B cell (primary cell): ENCODE measurements around the gene USP2. TPM values are rescaled to one million over a fixed set of nuclear protein-coding genes. Genes with fewer than 3 reads are reported as not detected.
A peak's percentile ranks its signal among the peaks of the same experiment; 100 is the strongest.

Experiments
- ATAC-seq: fragments of 200-7000 bp; cut with Tn5 transposase; one replicate; pipeline ENCODE4 v1.10.0; 2021; ENCODE audit warnings: low read depth, mild to moderate bottlenecking, moderate number of reproducible peaks, moderate library complexity
- CTCF ChIA-PET: fragments of 350-600 bp; sonication (Branson Sonifier 250); formaldehyde crosslinking; loops from one replicate; lab custom pipeline; 2021; ENCODE audit warnings: antibody characterized with exemption, inconsistent platforms; lab: Charles Lee
- POLR2A ChIA-PET: fragments of 350-600 bp; sonication (Branson Sonifier 250); formaldehyde crosslinking; loops from one replicate; lab custom pipeline; 2021; ENCODE audit warnings: antibody characterized with exemption; lab: Charles Lee
- DNase-seq: peaks from one replicate; pipeline ENCODE4 v3.0.0; 2013
- H2AFZ ChIP-seq: 2 replicates; pipeline ENCODE4 v1.6.1; 2012; ENCODE audit warnings: mild to moderate bottlenecking, low read depth, low read length; ENCODE audit not compliant: insufficient read depth, poor library complexity, severe bottlenecking
- H3K27ac ChIP-seq, 2 donors: 1 replicate in 1 of 2; 2 replicates in 1 of 2; pipeline ENCODE4 v1.5.1; 2012 to 2013; ENCODE audit warnings: low read length in 2 of 2, mild to moderate bottlenecking in 2 of 2, moderate library complexity in 1 of 2
- H3K27me3 ChIP-seq, 4 experiments: fragments of 200-600 bp in 1 of 4; sonication (generic) in 1 of 4; replicated peaks in 1 of 4; 1 replicate in 2 of 4; 2 replicates in 2 of 4; pipeline versions ENCODE4 v1.6.1 to v1.7.0; 2013 to 2016; ENCODE audit warnings: low read length in 3 of 4, mild to moderate bottlenecking in 2 of 4, mixed read lengths in 1 of 4, moderate library complexity in 1 of 4; ENCODE audit not compliant: insufficient read depth in 4 of 4, control insufficient read depth in 3 of 4; ENCODE audit errors: control extremely low read depth in 1 of 4
- H3K36me3 ChIP-seq, 2 experiments: replicated peaks in 1 of 2; 1 replicate in 1 of 2; 2 replicates in 1 of 2; pipeline versions ENCODE4 v1.6.1 to v1.7.1; 2013; ENCODE audit warnings: low read length in 1 of 2; ENCODE audit not compliant: insufficient read depth in 2 of 2, control insufficient read depth in 1 of 2; ENCODE audit errors: control extremely low read depth in 1 of 2, extremely low read depth in 1 of 2
- H3K4me1 ChIP-seq, 2 donors: fragments of 200-600 bp in 1 of 2; sonication (generic) in 1 of 2; 1 replicate in 1 of 2; 2 replicates in 1 of 2; pipeline versions ENCODE4 v1.5.1 to v1.6.1; 2013 to 2017; ENCODE audit warnings: low read length in 2 of 2; ENCODE audit not compliant: control insufficient read depth in 2 of 2, insufficient read depth in 2 of 2
- H3K4me2 ChIP-seq: replicated peaks from 2 replicates; pipeline ENCODE3; 2012; ENCODE audit warnings: mild to moderate bottlenecking, low read depth, low read length; ENCODE audit not compliant: poor library complexity, severe bottlenecking
- H3K4me3 ChIP-seq, 5 experiments: fragments of 200-600 bp in 1 of 5; sonication (generic) in 1 of 5; 1 replicate in 3 of 5; 2 replicates in 2 of 5; pipeline versions ENCODE4 v1.5.1 to v1.7.0; 2011 to 2016; ENCODE audit warnings: low read length in 4 of 5, mild to moderate bottlenecking in 4 of 5, low read depth in 2 of 5, control low read depth in 1 of 5, moderate library complexity in 1 of 5; ENCODE audit not compliant: insufficient read depth in 1 of 5; ENCODE audit errors: control extremely low read depth in 1 of 5, extremely low read depth in 1 of 5
- H3K79me2 ChIP-seq: fragments of 200-600 bp; sonication (generic); one replicate; pipeline ENCODE4 v1.6.0; 2016; ENCODE audit warnings: low read length; ENCODE audit not compliant: control insufficient read depth, insufficient read depth
- H3K9ac ChIP-seq: fragments of 200-600 bp; sonication (generic); 2 replicates; pipeline ENCODE4 v1.6.1; 2017; ENCODE audit warnings: mild to moderate bottlenecking, low read length, moderate library complexity
- H3K9me3 ChIP-seq, 3 donors: one replicate each; pipeline versions ENCODE4 v1.6.1 to v1.7.1; 2013; ENCODE audit warnings: low read length in 2 of 3; ENCODE audit not compliant: control insufficient read depth in 2 of 3, insufficient read depth in 1 of 3; ENCODE audit errors: control extremely low read depth in 1 of 3
- H4K20me1 ChIP-seq: 2 replicates; pipeline ENCODE4 v1.6.0; 2012; ENCODE audit warnings: mild to moderate bottlenecking, low read length; ENCODE audit not compliant: insufficient read depth, control insufficient read depth, poor library complexity, severe bottlenecking
- H3K27ac Mint-ChIP-seq: one replicate; pipeline ENCODE4 v1.8.0; 2021; ENCODE audit warnings: mixed read lengths
- H3K27me3 Mint-ChIP-seq: one replicate; pipeline ENCODE4 v1.8.0; 2021; ENCODE audit warnings: mixed read lengths
- H3K4me1 Mint-ChIP-seq: one replicate; pipeline ENCODE4 v1.8.0; 2021; ENCODE audit warnings: mixed read lengths
- H3K4me3 Mint-ChIP-seq: one replicate; pipeline ENCODE4 v1.8.0; 2021; ENCODE audit warnings: mixed read lengths
- H3K9me3 Mint-ChIP-seq: one replicate; pipeline ENCODE4 v1.8.0; 2022; ENCODE audit warnings: mixed read lengths; ENCODE audit not compliant: insufficient read depth
- CTCF ChIP-seq: fragments of 200-600 bp; IDR thresholded peaks from one replicate; pipeline ENCODE4 v1.8.0; 2022; ENCODE audit warnings: antibody characterized with exemption, mild to moderate bottlenecking
- EZH2 ChIP-seq: IDR thresholded peaks from 2 replicates; pipeline ENCODE4 v1.6.1; 2012; ENCODE audit warnings: borderline replicate concordance, low read depth, mild to moderate bottlenecking, moderate library complexity, low read length; ENCODE audit not compliant: insufficient read depth, poor library complexity, severe bottlenecking
- WGBS: methylation state at CpG from one replicate; pipeline ENCODE4 v1.1.5; 2013; ENCODE audit warnings: missing lambda C conversion rate; ENCODE audit not compliant: insufficient coverage; 5-methylcytosine and 5-hydroxymethylcytosine counted together
- intact Hi-C: fragments of 100-400 bp; cut with micrococcal nuclease; formaldehyde crosslinking; loops from one replicate; pipeline ENCODE4 v1.10.0; 2022
- polyA plus RNA-seq: library from polyadenylated mRNA; depleted of rRNA; stranded (reverse); fragments of >200 nt; gene quantifications from 2 replicates; pipeline ENCODE4 v1.2.3, GENCODE V29; 2012
- total RNA-seq, 2 donors: library from RNA; stranded (reverse); fragments of 120-200 nt in 1 of 2; gene quantifications; 1 replicate in 1 of 2; 2 replicates in 1 of 2; pipeline versions ENCODE4 v1.2.3 to v1.2.4, GENCODE V29; 2013 to 2022

USP2 gene
- total and polyA plus RNA-seq, 2 donors (not counting 1 experiment from before 2014, with no cell fraction given), result 0.09 TPM; not detected in 1

- peaks cover 0 to 38% (median 21%) of the 10 kb centered on the region in 4 experiments for H3K27me3 ChIP-seq
- WGBS, result 100% methylated on average over 1 of the region's 3 CpGs
- no peaks in the 10 kb centered on the region for H3K36me3 ChIP-seq
- no peak overlapping the region for H3K4me2 ChIP-seq
- ChIA-PET POLR2A (no interaction called here), CTCF (no interaction called here)
- no peaks in the 10 kb centered on the region for H4K20me1 ChIP-seq
- no peaks in the 10 kb centered on the region for H3K9me3 Mint-ChIP-seq
- H3K4me1 ChIP-seq, result peaks cover 17 to 18% of the 10 kb centered on the region in 2 donors
- no peak overlapping the region for H3K27ac ChIP-seq
- intact Hi-C loops, result no loop called here
- peaks cover 71% of the 10 kb centered on the region for H3K27me3 Mint-ChIP-seq
- DNase-seq, result no peak
- TF ChIP-seq CTCF, result no peak
- TF ChIP-seq EZH2, result no peak
- no peak overlapping the region for H3K4me3 Mint-ChIP-seq
- no peak for ATAC-seq
- no peak overlapping the region for H3K9ac ChIP-seq
- peaks cover 0 to 13% (median 0%) of the 10 kb centered on the region in 3 donors for H3K9me3 ChIP-seq
- H3K27ac Mint-ChIP-seq, result no peak overlapping the region
- peaks cover 16% of the 10 kb centered on the region for H3K4me1 Mint-ChIP-seq
- no peak overlapping the region for H2AFZ ChIP-seq
- no peak overlapping the region for H3K4me3 ChIP-seq
- H3K79me2 ChIP-seq, result no peaks in the 10 kb centered on the region
Measured at GRCh38 chr11:119424276-119424675, 42.8 kb upstream of the USP2 start.

GRCh38 chr11:119423509-119424254, 42.2 kb upstream of the USP2 start:
- H3K27ac ChIP-seq, result no peak overlapping the region
- ChIA-PET POLR2A (no interaction called here), CTCF (no interaction called here)
- H3K9me3 ChIP-seq, result peaks cover 0 to 13% (median 0%) of the 10 kb centered on the region in 3 donors
- peaks cover 17 to 18% of the 10 kb centered on the region in 2 donors for H3K4me1 ChIP-seq
- peak overlapping the region; percentile 60 for H3K4me2 ChIP-seq
- WGBS, result 64% methylated on average over 8 of the region's 14 CpGs
- no peaks in the 10 kb centered on the region for H3K36me3 ChIP-seq
- peaks cover 73% of the 10 kb centered on the region for H3K27me3 Mint-ChIP-seq
- H3K9ac ChIP-seq, result no peak overlapping the region
- DNase-seq (no peak), ATAC-seq (no peak)
- peak overlapping the region; percentile 44 for H3K4me3 Mint-ChIP-seq
- H3K79me2 ChIP-seq, result no peaks in the 10 kb centered on the region
- peaks cover 16% of the 10 kb centered on the region for H3K4me1 Mint-ChIP-seq
- H4K20me1 ChIP-seq, result no peaks in the 10 kb centered on the region
- H3K27me3 ChIP-seq, result peaks cover 0 to 38% (median 21%) of the 10 kb centered on the region in 4 experiments
- H3K9me3 Mint-ChIP-seq, result no peaks in the 10 kb centered on the region
- H3K27ac Mint-ChIP-seq, result no peak overlapping the region
- TF ChIP-seq CTCF (no peak), EZH2 (no peak)
- intact Hi-C loops, result no loop called here
- H3K4me3 ChIP-seq, result no peak overlapping the region
- no peak overlapping the region for H2AFZ ChIP-seq
